ENCODE measurements around the gene SMAD7.

The SMAD7 gene

DNA sequence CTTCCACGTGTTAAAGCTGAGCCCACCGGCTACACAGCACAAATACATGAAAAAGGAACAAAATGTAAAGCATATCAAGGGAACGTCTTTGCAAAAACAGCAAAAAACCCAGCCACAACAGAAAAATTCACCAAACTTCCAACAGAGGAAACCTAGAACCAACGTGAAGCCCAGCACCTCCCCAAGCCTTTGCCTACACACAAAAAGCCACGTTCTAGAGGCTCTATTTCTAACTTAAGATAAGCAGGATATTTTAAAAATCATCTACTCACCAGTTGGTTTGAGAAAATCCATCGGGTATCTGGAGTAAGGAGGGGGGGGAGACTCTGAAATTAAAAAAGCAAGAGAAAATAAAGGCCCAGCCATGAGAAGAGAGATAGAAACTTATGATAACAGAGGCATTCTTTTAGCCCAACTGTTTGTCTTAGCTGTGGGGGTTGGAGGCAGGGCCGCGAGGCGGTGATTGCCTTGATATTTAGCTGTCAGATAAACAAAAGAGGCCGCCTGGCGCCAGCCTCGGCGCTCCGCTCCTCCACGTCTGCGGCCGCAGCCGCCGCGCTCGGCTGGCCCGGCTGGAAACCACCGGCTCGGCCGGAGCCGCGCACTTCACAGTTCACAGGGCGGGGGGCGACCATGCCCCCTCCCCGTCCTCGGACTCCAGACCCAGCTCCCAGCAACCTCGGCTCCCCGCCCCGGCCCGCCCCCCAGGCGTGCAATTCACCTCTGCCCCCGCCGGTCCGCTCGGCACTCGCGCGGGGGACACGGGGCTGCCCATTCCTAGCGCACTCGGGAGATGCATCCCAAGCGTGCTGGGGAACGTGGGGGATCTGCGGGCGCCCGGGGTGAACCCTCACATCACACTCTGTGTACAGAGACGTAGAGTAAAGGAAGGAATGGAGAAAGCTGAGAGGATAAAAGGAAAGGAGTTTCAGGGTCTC, 2.4 kb downstream of the SMAD7 start:
- Histone ChIP-seq H3K27ac (peak overlapping the region; percentile 94 to 98), H3K4me3 (peak overlapping the region; percentile 90)
- TF ChIP-seq, protein P1, sequence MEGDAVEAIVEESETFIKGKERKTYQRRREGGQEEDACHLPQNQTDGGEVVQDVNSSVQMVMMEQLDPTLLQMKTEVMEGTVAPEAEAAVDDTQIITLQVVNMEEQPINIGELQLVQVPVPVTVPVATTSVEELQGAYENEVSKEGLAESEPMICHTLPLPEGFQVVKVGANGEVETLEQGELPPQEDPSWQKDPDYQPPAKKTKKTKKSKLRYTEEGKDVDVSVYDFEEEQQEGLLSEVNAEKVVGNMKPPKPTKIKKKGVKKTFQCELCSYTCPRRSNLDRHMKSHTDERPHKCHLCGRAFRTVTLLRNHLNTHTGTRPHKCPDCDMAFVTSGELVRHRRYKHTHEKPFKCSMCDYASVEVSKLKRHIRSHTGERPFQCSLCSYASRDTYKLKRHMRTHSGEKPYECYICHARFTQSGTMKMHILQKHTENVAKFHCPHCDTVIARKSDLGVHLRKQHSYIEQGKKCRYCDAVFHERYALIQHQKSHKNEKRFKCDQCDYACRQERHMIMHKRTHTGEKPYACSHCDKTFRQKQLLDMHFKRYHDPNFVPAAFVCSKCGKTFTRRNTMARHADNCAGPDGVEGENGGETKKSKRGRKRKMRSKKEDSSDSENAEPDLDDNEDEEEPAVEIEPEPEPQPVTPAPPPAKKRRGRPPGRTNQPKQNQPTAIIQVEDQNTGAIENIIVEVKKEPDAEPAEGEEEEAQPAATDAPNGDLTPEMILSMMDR (IDR thresholded peaks at IDR 0.05), result no peak
- DNase-seq (ENCODE audit: low spot score), result peak; percentile 75

DNA sequence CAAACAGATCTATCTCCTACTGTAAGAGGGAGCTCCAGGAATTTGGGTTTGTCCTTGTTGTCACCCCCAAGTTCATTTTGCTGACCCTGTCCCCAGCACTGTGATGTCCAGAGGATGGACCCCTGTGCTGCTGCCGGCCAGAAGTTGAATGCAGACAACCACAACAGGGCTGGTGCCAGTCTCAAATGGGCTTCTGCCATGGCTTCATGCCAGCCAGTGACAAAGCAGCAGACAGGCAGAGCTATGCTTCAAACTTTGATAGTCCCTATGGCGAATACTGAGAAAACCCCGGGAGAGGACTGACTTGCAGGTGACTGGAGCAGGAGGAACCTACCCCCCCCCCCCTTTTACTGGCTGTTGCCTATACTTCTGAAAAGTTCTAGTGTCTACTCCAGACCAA, 3.2 kb downstream of the SMAD7 start:
- TF ChIP-seq, protein P1 (IDR thresholded peaks at IDR 0.05), result no peak
- Histone ChIP-seq H3K4me3 (peak overlapping the region; percentile 90), H3K27ac (peak overlapping the region; percentile 94 to 98)
- peak; percentile 78 for DNase-seq (ENCODE audit: low spot score)

DNA sequence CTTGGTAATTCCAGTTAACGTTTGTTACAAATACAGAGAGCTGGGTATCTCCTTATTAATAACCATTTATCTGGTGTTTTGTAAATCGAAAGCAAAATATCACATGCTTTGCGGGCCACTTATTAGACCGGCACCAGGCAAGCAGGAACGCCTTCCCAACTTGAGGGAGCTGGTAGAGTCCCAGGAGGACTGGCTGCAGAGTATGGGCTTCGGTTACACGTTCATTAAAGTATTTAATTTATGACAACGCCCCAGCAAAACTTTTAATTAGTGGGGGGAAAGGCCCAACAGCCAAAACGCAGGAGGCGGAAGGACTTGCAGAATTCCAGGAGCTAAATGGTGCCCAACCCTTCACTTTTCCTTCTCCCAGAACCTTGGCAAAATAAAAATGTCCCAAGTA, 3.7 kb downstream of the SMAD7 start:
- TF ChIP-seq, protein P1 (IDR thresholded peaks at IDR 0.05), result no peak
- Histone ChIP-seq H3K27ac (peak overlapping the region; percentile 94 to 98), H3K4me3 (peak overlapping the region; percentile 90)
- DNase-seq (ENCODE audit: low spot score), result no peak

DNA sequence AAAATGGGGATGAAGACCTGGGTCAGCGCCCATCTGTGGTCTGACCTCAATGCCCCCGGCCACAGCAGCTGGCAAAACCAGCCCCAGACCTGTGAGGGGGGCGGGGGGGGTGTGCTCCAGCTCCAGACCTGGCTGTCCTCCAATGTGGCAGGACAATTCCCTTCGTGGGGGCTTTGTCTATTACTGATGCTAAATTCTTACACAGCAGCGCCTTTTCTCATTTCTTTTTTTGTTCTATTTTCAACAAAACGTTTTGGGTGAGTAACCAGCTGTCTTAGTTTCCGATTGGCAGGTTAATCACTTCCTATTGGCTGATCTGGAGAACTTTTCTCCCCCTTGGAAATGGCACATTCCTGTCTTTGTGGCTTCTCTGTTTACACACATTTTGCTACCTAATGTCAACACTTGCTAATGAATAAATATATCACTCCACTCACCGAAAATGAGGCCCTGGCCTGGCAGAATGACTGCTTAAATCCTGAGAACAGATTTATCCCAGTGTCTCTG, 4.4 kb downstream of the SMAD7 start:
- Histone ChIP-seq H3K4me3 (peak overlapping the region; percentile 90), H3K27ac (peak overlapping the region; percentile 94 to 98)
- TF ChIP-seq, protein P1 (IDR thresholded peaks at IDR 0.05), result no peak
- DNase-seq (ENCODE audit: low spot score), result peak; percentile 71

DNA sequence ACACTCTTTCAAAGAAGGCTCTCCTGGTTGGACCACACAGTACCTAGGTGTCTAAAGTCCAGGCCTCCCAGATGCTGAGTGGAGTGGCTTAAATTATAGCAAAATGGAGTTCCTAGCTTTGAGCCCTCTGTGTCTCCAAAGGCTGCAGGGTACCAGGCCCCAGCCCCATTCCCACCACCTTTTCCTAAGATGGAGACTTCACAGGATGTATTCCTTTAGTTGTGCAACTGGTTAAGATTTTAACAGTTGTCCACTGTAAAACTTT, 4.9 kb downstream of the SMAD7 start:
- TF ChIP-seq, protein P1 (IDR thresholded peaks at IDR 0.05), result no peak
- H3K4me3 ChIP-seq, result peak overlapping the region; percentile 90
- H3K27ac ChIP-seq, result peak overlapping the region; percentile 94 to 98
- DNase-seq (ENCODE audit: low spot score), result peak; percentile 62

DNA sequence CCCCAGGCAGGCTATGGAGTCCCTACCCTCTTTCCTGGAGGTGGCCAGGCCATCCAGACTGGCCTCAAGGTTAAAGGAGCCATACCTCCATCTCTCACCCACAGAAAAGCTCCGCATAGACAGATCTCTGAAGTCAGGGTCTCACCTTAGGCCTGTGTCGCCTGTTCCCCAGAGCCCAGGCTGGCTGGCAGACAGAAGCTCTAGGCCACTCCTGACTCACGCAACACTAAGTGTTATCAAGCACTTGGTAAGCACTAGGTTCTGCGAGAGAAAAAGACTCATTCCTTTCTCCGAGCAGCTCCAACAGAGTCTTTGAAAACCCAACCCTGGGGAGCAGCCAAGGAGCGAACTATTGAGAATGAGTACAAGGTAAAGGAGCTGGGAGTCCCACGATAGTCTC, 6.1 kb downstream of the SMAD7 start:
- peak overlapping the region; percentile 90 for H3K4me3 ChIP-seq

More for the DNA sequence above, 6.1 kb downstream of the SMAD7 start:
- peak; percentile 82 for DNase-seq (ENCODE audit: low spot score)
- TF ChIP-seq, protein P1 (IDR thresholded peaks at IDR 0.05), result no peak
- H3K27ac ChIP-seq, result peak overlapping the region; percentile 94 to 98
